ENCODE results near the gene R3HDM2. TPM values are rescaled to one million over a fixed set of nuclear protein-coding genes. Genes with fewer than 3 reads are reported as not detected.
"Not testable (repeated sequence)": the region's sequence is repeated elsewhere in the genome, so short reads cannot be mapped to it uniquely, and the experiment has no call there.

R3HDM2 gene
- polyA plus RNA-seq, 1 donor from 2014 or later: 11.1 TPM

DNA sequence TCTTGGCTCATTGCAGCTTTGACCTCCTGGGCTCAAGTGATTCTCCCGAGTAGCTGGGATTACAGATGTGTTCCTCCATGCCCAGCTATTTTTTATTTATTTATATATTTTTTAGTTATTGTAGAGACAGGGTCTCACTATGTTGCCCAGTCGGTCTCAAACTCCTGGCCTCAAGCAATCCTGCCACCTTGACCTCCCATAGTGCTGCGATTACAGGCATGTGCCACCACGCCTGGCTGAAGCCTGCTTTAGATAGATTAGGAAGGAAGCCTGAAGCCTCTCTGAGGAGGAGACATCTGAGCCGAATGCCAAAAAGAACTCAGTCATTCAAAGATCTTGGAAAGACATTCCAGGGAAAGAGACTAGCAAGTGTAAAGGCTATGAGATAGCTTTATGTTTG, 13.9 kb upstream of the R3HDM2 start:
- no peak overlapping the region for H2AFZ ChIP-seq (ENCODE audit: low read depth, low read length)
- H3K27me3 ChIP-seq (ENCODE audit: insufficient read depth, low read depth, low read length): no peaks in the 10 kb centered on the region
- no peaks in the 10 kb centered on the region for H3K9me2 ChIP-seq (ENCODE audit: insufficient read depth, low read length)
- H4K20me1 ChIP-seq (ENCODE audit: insufficient read depth): no peaks in the 10 kb centered on the region
- H3K4me2 ChIP-seq (ENCODE audit: low read length): no peak overlapping the region
- no peaks in the 10 kb centered on the region for H3K36me3 ChIP-seq (ENCODE audit: insufficient read depth, low read length)
- no peak overlapping the region for H3K27ac ChIP-seq (ENCODE audit: low read length)
- H3K9me3 ChIP-seq (ENCODE audit: low read length): no peaks in the 10 kb centered on the region
- no peak overlapping the region for H3K9ac ChIP-seq (ENCODE audit: low read length)
- H3K79me2 ChIP-seq (replicated peaks; ENCODE audit: insufficient read depth, low read length): no peaks in the 10 kb centered on the region
- H3K4me3 ChIP-seq (ENCODE audit: low read length): no peak overlapping the region
- no peak for TF ChIP-seq TAF1 (IDR thresholded peaks at IDR 0.05; ENCODE audit: low read depth)
- no peak for TF ChIP-seq EP300 (conservative IDR thresholded peaks at IDR 0.05; ENCODE audit: poor library complexity, severe bottlenecking)
- TF ChIP-seq, protein P1, sequence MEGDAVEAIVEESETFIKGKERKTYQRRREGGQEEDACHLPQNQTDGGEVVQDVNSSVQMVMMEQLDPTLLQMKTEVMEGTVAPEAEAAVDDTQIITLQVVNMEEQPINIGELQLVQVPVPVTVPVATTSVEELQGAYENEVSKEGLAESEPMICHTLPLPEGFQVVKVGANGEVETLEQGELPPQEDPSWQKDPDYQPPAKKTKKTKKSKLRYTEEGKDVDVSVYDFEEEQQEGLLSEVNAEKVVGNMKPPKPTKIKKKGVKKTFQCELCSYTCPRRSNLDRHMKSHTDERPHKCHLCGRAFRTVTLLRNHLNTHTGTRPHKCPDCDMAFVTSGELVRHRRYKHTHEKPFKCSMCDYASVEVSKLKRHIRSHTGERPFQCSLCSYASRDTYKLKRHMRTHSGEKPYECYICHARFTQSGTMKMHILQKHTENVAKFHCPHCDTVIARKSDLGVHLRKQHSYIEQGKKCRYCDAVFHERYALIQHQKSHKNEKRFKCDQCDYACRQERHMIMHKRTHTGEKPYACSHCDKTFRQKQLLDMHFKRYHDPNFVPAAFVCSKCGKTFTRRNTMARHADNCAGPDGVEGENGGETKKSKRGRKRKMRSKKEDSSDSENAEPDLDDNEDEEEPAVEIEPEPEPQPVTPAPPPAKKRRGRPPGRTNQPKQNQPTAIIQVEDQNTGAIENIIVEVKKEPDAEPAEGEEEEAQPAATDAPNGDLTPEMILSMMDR (IDR thresholded peaks at IDR 0.05; ENCODE audit: poor library complexity, severe bottlenecking): no peak
- TF ChIP-seq MXI1 (conservative IDR thresholded peaks at IDR 0.05; ENCODE audit: poor library complexity, severe bottlenecking): no peak
- TF ChIP-seq SMC3 (conservative IDR thresholded peaks at IDR 0.05; ENCODE audit: poor library complexity): no peak
- no peak for TF ChIP-seq POLR2AphosphoS5 (IDR thresholded peaks at IDR 0.05)
- TF ChIP-seq, protein P2, sequence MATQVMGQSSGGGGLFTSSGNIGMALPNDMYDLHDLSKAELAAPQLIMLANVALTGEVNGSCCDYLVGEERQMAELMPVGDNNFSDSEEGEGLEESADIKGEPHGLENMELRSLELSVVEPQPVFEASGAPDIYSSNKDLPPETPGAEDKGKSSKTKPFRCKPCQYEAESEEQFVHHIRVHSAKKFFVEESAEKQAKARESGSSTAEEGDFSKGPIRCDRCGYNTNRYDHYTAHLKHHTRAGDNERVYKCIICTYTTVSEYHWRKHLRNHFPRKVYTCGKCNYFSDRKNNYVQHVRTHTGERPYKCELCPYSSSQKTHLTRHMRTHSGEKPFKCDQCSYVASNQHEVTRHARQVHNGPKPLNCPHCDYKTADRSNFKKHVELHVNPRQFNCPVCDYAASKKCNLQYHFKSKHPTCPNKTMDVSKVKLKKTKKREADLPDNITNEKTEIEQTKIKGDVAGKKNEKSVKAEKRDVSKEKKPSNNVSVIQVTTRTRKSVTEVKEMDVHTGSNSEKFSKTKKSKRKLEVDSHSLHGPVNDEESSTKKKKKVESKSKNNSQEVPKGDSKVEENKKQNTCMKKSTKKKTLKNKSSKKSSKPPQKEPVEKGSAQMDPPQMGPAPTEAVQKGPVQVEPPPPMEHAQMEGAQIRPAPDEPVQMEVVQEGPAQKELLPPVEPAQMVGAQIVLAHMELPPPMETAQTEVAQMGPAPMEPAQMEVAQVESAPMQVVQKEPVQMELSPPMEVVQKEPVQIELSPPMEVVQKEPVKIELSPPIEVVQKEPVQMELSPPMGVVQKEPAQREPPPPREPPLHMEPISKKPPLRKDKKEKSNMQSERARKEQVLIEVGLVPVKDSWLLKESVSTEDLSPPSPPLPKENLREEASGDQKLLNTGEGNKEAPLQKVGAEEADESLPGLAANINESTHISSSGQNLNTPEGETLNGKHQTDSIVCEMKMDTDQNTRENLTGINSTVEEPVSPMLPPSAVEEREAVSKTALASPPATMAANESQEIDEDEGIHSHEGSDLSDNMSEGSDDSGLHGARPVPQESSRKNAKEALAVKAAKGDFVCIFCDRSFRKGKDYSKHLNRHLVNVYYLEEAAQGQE (IDR thresholded peaks at IDR 0.05; ENCODE audit: borderline replicate concordance): no peak
- TF ChIP-seq EZH2 (IDR thresholded peaks at IDR 0.05; ENCODE audit: borderline replicate concordance, insufficient read depth, low read length, poor library complexity, severe bottlenecking): no peak
- no peak for TF ChIP-seq RAD21 (conservative IDR thresholded peaks at IDR 0.05)
- H3F3A ChIP-seq (ENCODE audit: insufficient read depth, low read length, poor library complexity, severe bottlenecking): no peaks in the 10 kb centered on the region

DNA sequence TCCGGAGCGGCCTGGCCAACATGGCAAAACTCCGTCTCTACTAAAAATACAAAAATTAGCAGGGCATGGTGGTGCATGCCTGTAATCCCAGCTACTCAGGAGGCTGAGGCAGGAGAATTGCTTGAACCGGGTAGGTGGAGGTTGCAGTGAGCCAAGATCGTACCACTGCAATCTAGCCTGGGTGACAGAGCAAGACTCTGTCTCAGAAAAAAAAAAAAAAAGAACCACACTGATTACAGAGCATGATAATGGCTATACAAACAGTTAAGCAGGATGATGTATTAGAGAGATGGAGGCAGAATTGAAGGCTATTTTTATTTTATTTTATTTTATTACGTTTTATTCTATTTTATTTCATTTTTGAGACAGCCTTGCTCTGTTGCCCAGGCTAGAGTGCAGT, 13.5 kb upstream of the R3HDM2 start:
- H3K9me3 ChIP-seq (ENCODE audit: low read length); H3K9me2 ChIP-seq (ENCODE audit: insufficient read depth, low read length); H3K36me3 ChIP-seq (ENCODE audit: insufficient read depth, low read length); H2AFZ ChIP-seq (ENCODE audit: low read depth, low read length); H3K27me3 ChIP-seq (ENCODE audit: insufficient read depth, low read depth, low read length); H4K20me1 ChIP-seq (ENCODE audit: insufficient read depth); H3K4me3 ChIP-seq (ENCODE audit: low read length); H3F3A ChIP-seq (ENCODE audit: insufficient read depth, low read length, poor library complexity, severe bottlenecking); H3K9ac ChIP-seq (ENCODE audit: low read length); H3K79me2 ChIP-seq (replicated peaks; ENCODE audit: insufficient read depth, low read length); H3K4me2 ChIP-seq (ENCODE audit: low read length); H3K27ac ChIP-seq (ENCODE audit: low read length): not testable (repeated sequence)

DNA sequence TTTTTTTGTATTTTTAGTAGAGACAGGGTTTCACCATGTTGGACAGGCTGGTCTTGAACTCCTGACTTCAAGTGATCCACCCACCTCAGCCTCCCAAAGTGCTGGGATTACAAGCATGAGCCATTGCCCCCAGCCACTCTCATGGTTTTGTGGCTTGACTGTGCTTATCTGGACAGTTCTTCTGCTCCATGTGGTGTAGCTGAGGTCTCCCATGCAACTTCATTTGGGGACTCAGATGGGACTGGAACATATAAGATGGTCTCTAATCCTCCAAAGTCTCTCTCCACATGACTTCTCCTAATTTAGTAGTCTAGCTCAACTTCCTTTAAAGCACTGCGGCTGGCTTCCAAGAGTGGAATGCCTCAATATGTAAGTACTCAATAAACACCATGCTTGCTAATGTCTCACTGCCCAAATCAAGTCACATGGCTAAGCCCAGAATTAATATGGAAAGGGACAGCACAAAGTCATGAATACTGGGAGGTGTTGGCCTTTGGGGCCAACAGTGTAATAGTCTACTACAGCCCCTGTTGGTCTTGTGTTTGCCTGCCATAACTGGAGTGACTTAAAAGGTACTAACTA, 11.1 kb upstream of the R3HDM2 start:
- H3F3A ChIP-seq (ENCODE audit: insufficient read depth, low read length, poor library complexity, severe bottlenecking): no peaks in the 10 kb centered on the region
- no peak overlapping the region for H3K4me2 ChIP-seq (ENCODE audit: low read length)

More for the DNA sequence above, 11.1 kb upstream of the R3HDM2 start:
- Histone ChIP-seq H3K27ac (ENCODE audit: low read length) (no peak overlapping the region), H2AFZ (ENCODE audit: low read depth, low read length) (no peak overlapping the region), H3K27me3 (ENCODE audit: insufficient read depth, low read depth, low read length) (no peaks in the 10 kb centered on the region), H3K9me2 (ENCODE audit: insufficient read depth, low read length) (no peaks in the 10 kb centered on the region), H3K9ac (ENCODE audit: low read length) (no peak overlapping the region), H3K36me3 (ENCODE audit: insufficient read depth, low read length) (no peaks in the 10 kb centered on the region), H3K79me2 (replicated peaks; ENCODE audit: insufficient read depth, low read length) (no peaks in the 10 kb centered on the region), H3K9me3 (ENCODE audit: low read length) (no peaks in the 10 kb centered on the region), H3K4me3 (ENCODE audit: low read length) (no peak overlapping the region), H4K20me1 (ENCODE audit: insufficient read depth) (no peaks in the 10 kb centered on the region)
- TF ChIP-seq, protein P1 (IDR thresholded peaks at IDR 0.05; ENCODE audit: poor library complexity, severe bottlenecking): no peak
- TF ChIP-seq, protein P2 (IDR thresholded peaks at IDR 0.05; ENCODE audit: borderline replicate concordance): no peak
- TF ChIP-seq POLR2AphosphoS5 (IDR thresholded peaks at IDR 0.05) (no peak), MXI1 (conservative IDR thresholded peaks at IDR 0.05; ENCODE audit: poor library complexity, severe bottlenecking) (no peak), TAF1 (IDR thresholded peaks at IDR 0.05; ENCODE audit: low read depth) (no peak), EZH2 (IDR thresholded peaks at IDR 0.05; ENCODE audit: borderline replicate concordance, insufficient read depth, low read length, poor library complexity, severe bottlenecking) (no peak), EP300 (conservative IDR thresholded peaks at IDR 0.05; ENCODE audit: poor library complexity, severe bottlenecking) (no peak), SMC3 (conservative IDR thresholded peaks at IDR 0.05; ENCODE audit: poor library complexity) (no peak), RAD21 (conservative IDR thresholded peaks at IDR 0.05) (no peak)

Data from neural cell (in vitro differentiated cells).